OCI-LY7 (cell line): ENCODE data around the gene RBBP5. TPM values are rescaled to one million over a fixed set of nuclear protein-coding genes. Genes with fewer than 3 reads are reported as not detected.

Source experiments
- BruUV-seq: library from RNA; stranded (reverse); fragments of 400-500 nt; replicated peaks from 2 replicates; lab custom pipeline; 2021; lab: Mats Ljungman, UMichigan
- CTCF ChIA-PET: fragments of 300-600 bp; sonication (Branson Sonifier 250); formaldehyde crosslinking; loops from one replicate; lab custom pipeline; 2022; ENCODE audit warnings: antibody characterized with exemption; ENCODE audit not compliant: unreplicated experiment; lab: Charles Lee
- POLR2A ChIA-PET: fragments of 300-600 bp; sonication (Branson Sonifier 250); formaldehyde crosslinking; loops from one replicate; lab custom pipeline; 2022; ENCODE audit warnings: antibody characterized with exemption; lab: Charles Lee
- DNase-seq: peaks from one replicate; pipeline ENCODE4 v3.0.0-alpha.2; 2015; ENCODE audit warnings: low spot score
- H2AFZ ChIP-seq: fragments of 200-600 bp; sonication (generic), shearing (Covaris generic); 2 replicates; pipeline ENCODE4 v1.6.1; 2014; ENCODE audit warnings: mild to moderate bottlenecking, antibody characterized with exemption, low read length, moderate library complexity
- H3K27ac ChIP-seq: fragments of 200-600 bp; sonication (generic); 2 replicates; pipeline ENCODE4 v1.5.1; 2014; ENCODE audit warnings: mixed run types, low read depth, mild to moderate bottlenecking, moderate library complexity, low read length, inconsistent platforms; ENCODE audit not compliant: poor library complexity, severe bottlenecking
- H3K36me3 ChIP-seq: fragments of 200-600 bp; sonication (generic); 2 replicates; pipeline ENCODE4 v1.6.1; 2014; ENCODE audit warnings: mild to moderate bottlenecking, antibody characterized with exemption, low read length, moderate library complexity, mixed read lengths; ENCODE audit not compliant: insufficient read depth
- H3K4me1 ChIP-seq: fragments of 200-600 bp; sonication (generic); 2 replicates; pipeline ENCODE4 v1.5.1; 2014; ENCODE audit warnings: mild to moderate bottlenecking, low read length; ENCODE audit not compliant: insufficient read depth, poor library complexity, severe bottlenecking
- H3K4me2 ChIP-seq: fragments of 200-600 bp; sonication (generic); 2 replicates; pipeline ENCODE4 v1.6.1; 2014; ENCODE audit warnings: mild to moderate bottlenecking, low read length
- H3K4me3 ChIP-seq: fragments of 200-600 bp; sonication (generic); 2 replicates; pipeline ENCODE4 v1.5.1; 2014; ENCODE audit warnings: mild to moderate bottlenecking, low read depth, low read length; ENCODE audit not compliant: poor library complexity, severe bottlenecking
- H3K79me2 ChIP-seq: fragments of 200-600 bp; sonication (generic); 2 replicates; pipeline ENCODE4 v1.6.1; 2016; ENCODE audit warnings: low read depth, mild to moderate bottlenecking, low read length, moderate library complexity, mixed read lengths; ENCODE audit not compliant: insufficient read depth
- H3K9me2 ChIP-seq: fragments of 200-600 bp; sonication (generic); 2 replicates; pipeline ENCODE4 v1.6.1; 2016; ENCODE audit warnings: mild to moderate bottlenecking, low read length, mixed read lengths; ENCODE audit not compliant: insufficient read depth
- H3K9me3 ChIP-seq: fragments of 200-600 bp; sonication (generic); 2 replicates; pipeline ENCODE4 v1.6.1; 2014; ENCODE audit warnings: mild to moderate bottlenecking, mixed run types, low read length, mixed read lengths
- H4K20me1 ChIP-seq: fragments of 200-600 bp; sonication (generic); 2 replicates; pipeline ENCODE4 v1.6.1; 2014; ENCODE audit warnings: mild to moderate bottlenecking, antibody characterized with exemption, low read length, moderate library complexity, mixed read lengths; ENCODE audit not compliant: insufficient read depth
- CTCF ChIP-seq: fragments of 200-600 bp; sonication (generic); conservative IDR thresholded peaks from 2 replicates; pipeline ENCODE4 v1.5.1; 2014; ENCODE audit warnings: mild to moderate bottlenecking, antibody characterized with exemption, low read length, moderate library complexity, mixed read lengths
- EZH2phosphoT487 ChIP-seq: fragments of 200-600 bp; sonication (generic); IDR thresholded peaks from 2 replicates; pipeline ENCODE4 v1.6.1; 2018; ENCODE audit warnings: low read depth, borderline replicate concordance, mild to moderate bottlenecking, mixed run types, antibody characterized with exemption, low read length, moderate library complexity, mixed read lengths
- intact Hi-C: fragments of 100-400 bp; cut with micrococcal nuclease; formaldehyde crosslinking; loops from one replicate; pipeline ENCODE4 v1.10.0; 2022; ENCODE audit not compliant: unreplicated experiment
- total RNA-seq, 2 experiments: library from RNA; depleted of rRNA in 1 of 2; stranded (reverse); fragments of >200 nt in 1 of 2; shearing (Covaris generic) in 1 of 2; gene quantifications; 2 replicates each; pipeline ENCODE4 v1.2.3, GENCODE V29; 2014 to 2022

Gene RBBP5
- total RNA-seq, 2 experiments from 2014 or later = 11.9 to 17.4 TPM

GRCh38 chr1:205082431-205082830 lies 39.3 kb downstream of the RBBP5 start:
- H3K4me3 ChIP-seq = no peak overlapping the region
- H3K79me2 ChIP-seq = no peaks in the 10 kb centered on the region
- no peaks in the 10 kb centered on the region for H3K9me2 ChIP-seq
- H3K4me2 ChIP-seq = no peak overlapping the region
- TF ChIP-seq CTCF (no peak), EZH2phosphoT487 (no peak)
- no peaks in the 10 kb centered on the region for H4K20me1 ChIP-seq
- H3K9me3 ChIP-seq = no peaks in the 10 kb centered on the region
- no TSS peak for BruUV-seq
- ChIA-PET CTCF (no interaction called here), POLR2A (no interaction called here)
- intact Hi-C loops = no loop called here
- DNase-seq = no peak
- no peak overlapping the region for H2AFZ ChIP-seq
- H3K27ac ChIP-seq = no peak overlapping the region
- no peaks in the 10 kb centered on the region for H3K4me1 ChIP-seq
- peaks cover 30% of the 10 kb centered on the region; the same call in 1 of the 2 replicates for H3K36me3 ChIP-seq

- no peaks in the 10 kb centered on the region for H3K36me3 ChIP-seq
- POLR2A ChIA-PET = no interaction called here
- H3K27ac ChIP-seq = no peak overlapping the region
- H4K20me1 ChIP-seq = no peaks in the 10 kb centered on the region
- DNase-seq = no peak
- no peak for TF ChIP-seq CTCF
- no peak for TF ChIP-seq EZH2phosphoT487
- H3K4me3 ChIP-seq = no peak overlapping the region
- H3K4me2 ChIP-seq = no peak overlapping the region
- CTCF ChIA-PET = no interaction called here
- intact Hi-C loops = no loop called here
- no peaks in the 10 kb centered on the region for H3K79me2 ChIP-seq
- no peaks in the 10 kb centered on the region for H3K9me3 ChIP-seq
- H2AFZ ChIP-seq = no peak overlapping the region
- BruUV-seq = no TSS peak
- H3K4me1 ChIP-seq = no peaks in the 10 kb centered on the region
- no peaks in the 10 kb centered on the region for H3K9me2 ChIP-seq
Observed at GRCh38 chr1:205077934-205078311, 43.9 kb downstream of the RBBP5 start.

- TF ChIP-seq EZH2phosphoT487 = no peak
- TF ChIP-seq CTCF = no peak
- Histone ChIP-seq H3K4me2 (no peak overlapping the region), H3K27ac (no peak overlapping the region), H3K9me3 (no peaks in the 10 kb centered on the region), H2AFZ (no peak overlapping the region), H3K9me2 (no peaks in the 10 kb centered on the region), H3K4me1 (no peaks in the 10 kb centered on the region), H4K20me1 (no peaks in the 10 kb centered on the region), H3K36me3 (no peaks in the 10 kb centered on the region), H3K79me2 (no peaks in the 10 kb centered on the region), H3K4me3 (no peak overlapping the region)
- no peak for DNase-seq
- no TSS peak for BruUV-seq
- intact Hi-C loops = no loop called here
- ChIA-PET POLR2A (interaction anchor here (0.6 kb wide), 2 partner anchors 32 to 48 kb away, joined by 5 to 10 read pairs; no protein-coding TSS in a partner anchor), CTCF (no interaction called here)
Observed at GRCh38 chr1:205077158-205077933, 44.4 kb downstream of the RBBP5 start.
